K562 (cell line): ENCODE data around the gene GJD4. TPM values are rescaled to one million over a fixed set of nuclear protein-coding genes. Genes with fewer than 3 reads are reported as not detected.

Experiments
- ATAC-seq: fragments of 200-7000 bp; cut with Tn5 transposase; 3 replicates; pipeline ENCODE4 v1.9.1; 2020; ENCODE audit warnings: moderate library complexity
- BruUV-seq: library from RNA; stranded (reverse); fragments of 400-500 nt; replicated peaks from 2 replicates; lab custom pipeline; 2021; lab: Mats Ljungman, UMichigan
- CTCF ChIA-PET: fragments of 300-600 bp; formaldehyde crosslinking; extraction: SDS; loops from one replicate; lab custom pipeline; 2021; ENCODE audit warnings: low intra/inter-chr PET ratio; lab: Yijun Ruan, JAX
- POLR2A ChIA-PET: fragments of 300-600, 350-650 bp; sonication (Branson Sonifier 250); formaldehyde crosslinking; extraction: SDS; loops from one replicate; lab custom pipeline; 2021; ENCODE audit warnings: antibody characterized with exemption, inconsistent platforms; lab: Yijun Ruan, JAX
- DNase-seq, 4 experiments: peaks; one replicate each; pipeline versions ENCODE4 v3.0.0 to v3.0.0-alpha.2; 2011 to 2018; ENCODE audit warnings: low spot score in 3 of 4, mixed read lengths in 3 of 4; ENCODE audit errors: extremely low read depth in 1 of 4
- FAIRE-seq: peaks from 2 replicates; lab custom pipeline; 2011; peaks lifted over from hg19 to GRCh38; lab: Jason Lieb, UNC
- H2AFZ ChIP-seq: 2 replicates; pipeline ENCODE4 v1.6.0; 2011; ENCODE audit warnings: low read depth, low read length, control low read depth, inconsistent platforms
- H3K27ac ChIP-seq: fragments of 200-600 bp; 3 replicates; pipeline ENCODE4 v1.8.0; 2011; ENCODE audit warnings: low read depth, mild to moderate bottlenecking, control low read depth, inconsistent platforms, low read length, moderate library complexity, mixed read lengths; ENCODE audit errors: extremely low read depth
- H3K27me3 ChIP-seq, 2 experiments: fragments of 300-600 bp in 1 of 2; 2 replicates in 1 of 2; 3 replicates in 1 of 2; pipeline versions ENCODE4 v1.6.0 to v1.8.0; 2011; ENCODE audit warnings: inconsistent platforms in 2 of 2, low read length in 2 of 2, mild to moderate bottlenecking in 1 of 2, mixed read lengths in 1 of 2, moderate library complexity in 1 of 2; ENCODE audit not compliant: control insufficient read depth in 2 of 2, insufficient read depth in 2 of 2
- H3K36me3 ChIP-seq: fragments of 300-600 bp; 3 replicates; pipeline ENCODE4 v1.8.0; 2011; ENCODE audit warnings: mild to moderate bottlenecking, low read length, inconsistent platforms; ENCODE audit not compliant: control insufficient read depth, insufficient read depth
- H3K4me1 ChIP-seq, 2 experiments: fragments of 200-600 bp in 1 of 2; replicated peaks in 1 of 2; 2 replicates in 1 of 2; 3 replicates in 1 of 2; pipeline versions ENCODE4 v1.5.1 to v1.8.0; 2011; ENCODE audit warnings: inconsistent platforms in 2 of 2, low read length in 2 of 2, mild to moderate bottlenecking in 1 of 2, mixed read lengths in 1 of 2, moderate library complexity in 1 of 2; ENCODE audit not compliant: control insufficient read depth in 2 of 2, insufficient read depth in 2 of 2
- H3K4me2 ChIP-seq: 2 replicates; pipeline ENCODE4 v1.6.1; 2011; ENCODE audit warnings: low read length, control low read depth, inconsistent platforms, mixed read lengths; ENCODE audit not compliant: insufficient read depth
- H3K4me3 ChIP-seq: fragments of 200-600 bp; sonication (generic), shearing (Covaris generic); 2 replicates; pipeline ENCODE4 v1.5.1; 2016; ENCODE audit warnings: control low read depth, inconsistent platforms
- H3K79me2 ChIP-seq: fragments of 200-600 bp; 3 replicates; pipeline ENCODE4 v1.8.0; 2011; ENCODE audit warnings: low read length, inconsistent platforms; ENCODE audit not compliant: control insufficient read depth, insufficient read depth
- H3K9ac ChIP-seq, 2 experiments: 2 replicates each; pipeline versions ENCODE4 v1.6.0 to v1.6.1; 2011; ENCODE audit warnings: low read depth in 2 of 2, low read length in 2 of 2, control low read depth in 1 of 2, inconsistent platforms in 1 of 2, mild to moderate bottlenecking in 1 of 2, mixed read lengths in 1 of 2; ENCODE audit not compliant: insufficient read depth in 1 of 2
- H3K9me1 ChIP-seq: one replicate; pipeline ENCODE4 v1.6.0; 2011; ENCODE audit warnings: inconsistent platforms, mild to moderate bottlenecking, low read length, moderate library complexity; ENCODE audit not compliant: control insufficient read depth, insufficient read depth
- H3K9me3 ChIP-seq: replicated peaks from 2 replicates; pipeline ENCODE4 v1.5.1; 2011; ENCODE audit warnings: low read depth, low read length, inconsistent platforms; ENCODE audit not compliant: control insufficient read depth, insufficient read depth
- H4K20me1 ChIP-seq: replicated peaks from 2 replicates; pipeline ENCODE4 v1.6.1; 2011; ENCODE audit warnings: low read length, inconsistent platforms, mixed read lengths; ENCODE audit not compliant: control insufficient read depth, insufficient read depth
- GTF2F1 ChIP-seq: IDR thresholded peaks from 2 replicates; pipeline ENCODE4 v1.6.1; 2011; ENCODE audit warnings: low read depth, low read length, improper control_type of control experiment
- ZNF41 ChIP-seq: fragments of 250-450 bp; sonication (Bioruptor Pico); conservative IDR thresholded peaks from 2 replicates; pipeline ENCODE4 v1.4.0; 2020; ENCODE audit warnings: mild to moderate bottlenecking
- WGBS: fragments of 100-300 bp; shearing (Covaris generic); methylation state at CpG from one replicate; pipeline ENCODE4 v1.1.6; 2016; ENCODE audit warnings: low coverage, mixed read lengths; ENCODE audit not compliant: insufficient coverage; ENCODE audit errors: missing lambda C conversion rate; 5-methylcytosine and 5-hydroxymethylcytosine counted together
- in situ Hi-C: fragments of 300-500 bp; cut with MboI; formaldehyde crosslinking; loops from 4 replicates; pipeline ENCODE4 v1.15.0; 2018; ENCODE audit warnings: inconsistent platforms, mixed read lengths
- intact Hi-C: fragments of 100-400 bp; cut with micrococcal nuclease; formaldehyde crosslinking; loops from 2 replicates; pipeline ENCODE4 v1.14.2; 2022
- polyA plus RNA-seq, 8 experiments: library from polyadenylated mRNA; depleted of rRNA in 4 of 8; stranded (reverse) in 5 of 8; unstranded in 3 of 8; fragments of >200 nt; fragmentation: Nextera tagmentation in 2 of 8; fragmentation: Illumina TruSeq in 1 of 8; extraction: Ambion mirVana in 2 of 8; extraction: Trizol in 1 of 8; gene quantifications; 2 replicates each; pipeline versions ENCODE4 v1.2.1 to v1.2.3, GENCODE V29; 2011 to 2014; ENCODE audit warnings: inconsistent platforms in 1 of 8, missing spikeins in 1 of 8
- total RNA-seq, 7 experiments: library from RNA; depleted of rRNA in 6 of 7; stranded (reverse); fragments of >200 nt in 6 of 7; fragmentation: Illumina TruSeq in 2 of 7; extraction: Trizol in 2 of 7; gene quantifications; 2 replicates each; pipeline versions ENCODE4 v1.2.1 to v1.2.3, GENCODE V29; 2011 to 2021; ENCODE audit warnings: low replicate concordance in 1 of 7
- TF ChIP-seq, protein P1 (sequence below): fragments of 450-650 bp; conservative IDR thresholded peaks from 2 replicates; pipeline ENCODE4 v1.6.1; 2016; ENCODE audit warnings: missing genetic modification characterization, low read depth, mild to moderate bottlenecking, missing compliant biosample characterization, moderate library complexity
- TF ChIP-seq, protein P2 (sequence below), 2 experiments: fragments of 450-650 bp in 1 of 2; sonication (generic) in 1 of 2; formaldehyde crosslinking in 1 of 2; IDR thresholded peaks; 2 replicates each; pipeline versions ENCODE4 v1.7.1 to v1.9.0; 2016 to 2022; ENCODE audit warnings: inconsistent platforms in 1 of 2, mild to moderate bottlenecking in 1 of 2, missing genetic modification reagents in 1 of 2

GJD4 gene
- total and polyA plus RNA-seq, 9 of the 15 experiments (the other 6 are each of a cell fraction or from before 2014, with no cell fraction given), result not detected

DNA sequence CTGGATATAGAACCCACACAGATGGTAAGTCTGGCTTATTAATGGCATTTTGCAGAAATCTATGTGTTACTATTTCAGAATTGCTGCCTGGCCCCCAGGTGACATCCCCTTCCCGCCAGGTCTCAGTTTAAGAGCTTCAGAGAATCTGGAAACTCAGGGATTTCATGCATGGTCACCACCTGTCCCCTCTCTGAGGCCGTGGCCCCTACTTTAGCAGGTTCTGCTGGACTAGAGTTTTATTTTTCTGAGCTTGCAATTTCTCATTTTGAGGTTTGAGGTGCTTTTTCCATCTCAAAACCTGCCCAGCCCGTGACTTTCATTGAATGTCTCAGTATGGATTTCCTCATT, 24.7 kb upstream of the GJD4 start:
- 0 out of 2 replicates have a peak, but pooled peaks cover 5% of the 10 kb centered on the region for H4K20me1 ChIP-seq
- H3K4me2 ChIP-seq, result no peak overlapping the region
- FAIRE-seq, result no peak
- TF ChIP-seq, protein P1, sequence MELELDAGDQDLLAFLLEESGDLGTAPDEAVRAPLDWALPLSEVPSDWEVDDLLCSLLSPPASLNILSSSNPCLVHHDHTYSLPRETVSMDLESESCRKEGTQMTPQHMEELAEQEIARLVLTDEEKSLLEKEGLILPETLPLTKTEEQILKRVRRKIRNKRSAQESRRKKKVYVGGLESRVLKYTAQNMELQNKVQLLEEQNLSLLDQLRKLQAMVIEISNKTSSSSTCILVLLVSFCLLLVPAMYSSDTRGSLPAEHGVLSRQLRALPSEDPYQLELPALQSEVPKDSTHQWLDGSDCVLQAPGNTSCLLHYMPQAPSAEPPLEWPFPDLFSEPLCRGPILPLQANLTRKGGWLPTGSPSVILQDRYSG (tag), result no peak
- TF ChIP-seq, protein P2, sequence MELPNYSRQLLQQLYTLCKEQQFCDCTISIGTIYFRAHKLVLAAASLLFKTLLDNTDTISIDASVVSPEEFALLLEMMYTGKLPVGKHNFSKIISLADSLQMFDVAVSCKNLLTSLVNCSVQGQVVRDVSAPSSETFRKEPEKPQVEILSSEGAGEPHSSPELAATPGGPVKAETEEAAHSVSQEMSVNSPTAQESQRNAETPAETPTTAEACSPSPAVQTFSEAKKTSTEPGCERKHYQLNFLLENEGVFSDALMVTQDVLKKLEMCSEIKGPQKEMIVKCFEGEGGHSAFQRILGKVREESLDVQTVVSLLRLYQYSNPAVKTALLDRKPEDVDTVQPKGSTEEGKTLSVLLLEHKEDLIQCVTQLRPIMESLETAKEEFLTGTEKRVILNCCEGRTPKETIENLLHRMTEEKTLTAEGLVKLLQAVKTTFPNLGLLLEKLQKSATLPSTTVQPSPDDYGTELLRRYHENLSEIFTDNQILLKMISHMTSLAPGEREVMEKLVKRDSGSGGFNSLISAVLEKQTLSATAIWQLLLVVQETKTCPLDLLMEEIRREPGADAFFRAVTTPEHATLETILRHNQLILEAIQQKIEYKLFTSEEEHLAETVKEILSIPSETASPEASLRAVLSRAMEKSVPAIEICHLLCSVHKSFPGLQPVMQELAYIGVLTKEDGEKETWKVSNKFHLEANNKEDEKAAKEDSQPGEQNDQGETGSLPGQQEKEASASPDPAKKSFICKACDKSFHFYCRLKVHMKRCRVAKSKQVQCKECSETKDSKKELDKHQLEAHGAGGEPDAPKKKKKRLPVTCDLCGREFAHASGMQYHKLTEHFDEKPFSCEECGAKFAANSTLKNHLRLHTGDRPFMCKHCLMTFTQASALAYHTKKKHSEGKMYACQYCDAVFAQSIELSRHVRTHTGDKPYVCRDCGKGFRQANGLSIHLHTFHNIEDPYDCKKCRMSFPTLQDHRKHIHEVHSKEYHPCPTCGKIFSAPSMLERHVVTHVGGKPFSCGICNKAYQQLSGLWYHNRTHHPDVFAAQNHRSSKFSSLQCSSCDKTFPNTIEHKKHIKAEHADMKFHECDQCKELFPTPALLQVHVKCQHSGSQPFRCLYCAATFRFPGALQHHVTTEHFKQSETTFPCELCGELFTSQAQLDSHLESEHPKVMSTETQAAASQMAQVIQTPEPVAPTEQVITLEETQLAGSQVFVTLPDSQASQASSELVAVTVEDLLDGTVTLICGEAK (IDR thresholded peaks at IDR 0.05), result no peak
- TF ChIP-seq, protein P2 (CRISPR knock-in tag; IDR thresholded peaks at IDR 0.05), result no peak
- TF ChIP-seq ZNF41 (CRISPR knock-in tag) (no peak), GTF2F1 (no peak)
- TF ChIP-seq, all 486 proteins: peak for 0
- Histone ChIP-seq H3K27me3 (peaks cover 28 to 33% of the 10 kb centered on the region in 2 experiments), H3K9ac (no peak overlapping the region), H3K9me3 (no peaks in the 10 kb centered on the region), H3K36me3 (no peaks in the 10 kb centered on the region), H3K4me3 (no peak overlapping the region), H2AFZ (no peak overlapping the region), H3K4me1 (no peaks in the 10 kb centered on the region), H3K27ac (no peak overlapping the region), H3K9me1 (no peaks in the 10 kb centered on the region), H3K79me2 (no peaks in the 10 kb centered on the region)
- intact Hi-C loops, result no loop called here
- BruUV-seq, result no TSS peak
- ATAC-seq, result no peak
- ChIA-PET POLR2A (no interaction called here), CTCF (no interaction called here)
- WGBS, result 2% methylated on average over 3 of the region's 3 CpGs
- no peak for DNase-seq
- in situ Hi-C loops, result no loop called here
